NCI-H128 (cell line): ENCODE measurements around the gene TXK.

Source experiments
- DNase-seq: peaks from one replicate; lab custom pipeline; 2025; ENCODE audit not compliant: unreplicated experiment; lab: John Stamatoyannopoulos, UW

Gene TXK

GRCh38 chr4:48024522-48024921, 109.5 kb downstream of the TXK start:
- DNase-seq = no peak

DNA sequence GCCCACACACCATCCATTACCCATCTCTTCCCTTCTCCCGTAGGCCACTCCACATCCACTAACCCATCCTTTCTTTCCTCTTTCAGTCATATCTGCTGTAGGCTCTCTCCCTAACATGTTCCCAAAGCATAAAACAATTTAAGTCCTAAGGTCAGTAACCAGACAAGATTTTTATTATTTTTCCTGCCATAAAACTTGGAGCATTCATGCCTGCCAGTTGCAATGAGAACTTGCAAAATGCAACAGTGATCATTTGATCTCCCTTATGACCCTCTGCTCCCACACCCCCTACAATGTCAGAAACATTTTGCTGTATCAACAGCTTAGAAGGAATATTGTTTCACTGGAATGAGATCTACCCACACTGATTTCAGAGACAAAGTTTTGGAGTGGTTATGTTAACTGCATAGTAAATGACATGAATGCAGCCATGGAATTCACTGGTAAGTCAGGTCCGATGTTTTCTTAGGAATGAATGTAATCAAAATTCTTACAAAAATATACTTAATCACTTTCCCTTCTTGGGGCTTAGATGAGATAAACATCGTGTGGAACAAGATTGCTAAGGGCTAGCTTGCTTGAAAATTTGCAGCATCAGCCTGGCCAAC, 111.8 kb downstream of the TXK start:
- no peak for DNase-seq

DNA sequence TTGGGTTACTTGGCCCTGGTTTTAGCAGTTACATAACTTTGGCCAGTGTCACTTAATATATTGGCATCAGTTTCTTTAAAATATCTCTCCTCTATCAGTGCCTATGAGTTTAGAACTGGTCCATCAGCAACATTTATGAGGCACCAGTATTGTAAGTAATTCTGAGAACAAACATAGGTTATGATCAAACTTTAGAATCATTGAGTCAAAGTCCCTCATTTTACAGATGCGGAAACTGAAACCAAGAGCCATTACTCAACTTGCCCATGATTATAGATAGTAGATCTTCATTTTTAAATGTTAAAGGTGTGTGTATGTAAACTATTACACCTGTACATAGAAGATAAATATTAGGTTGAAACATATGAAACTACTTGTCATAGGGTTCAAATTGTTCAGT, 113.0 kb downstream of the TXK start:
- no peak for DNase-seq

DNA sequence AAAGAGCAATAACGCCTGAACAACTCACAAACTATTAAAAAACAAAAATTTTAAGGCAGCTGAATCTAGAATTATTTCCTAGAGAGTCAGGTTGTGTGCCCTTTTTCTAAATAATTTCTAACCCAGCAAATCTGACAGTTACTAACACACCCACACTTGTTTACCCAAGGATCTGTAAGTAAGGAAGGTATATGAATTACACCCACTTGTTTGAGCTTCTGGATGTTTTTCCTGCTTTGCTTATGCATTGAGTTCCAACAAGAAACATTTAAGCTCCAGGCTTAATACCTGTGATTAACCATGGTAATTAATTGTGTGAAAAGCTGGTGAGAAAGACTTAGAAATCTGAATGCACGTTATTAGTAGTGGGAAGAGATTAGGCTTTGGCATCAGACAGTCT, 115.9 kb downstream of the TXK start:
- no peak for DNase-seq

GRCh38 chr4:48017108-48017571, 116.9 kb downstream of the TXK start:
- no peak for DNase-seq
